Left ventricle myocardium superior (tissue), 1 donor: ENCODE results near the gene BCL3. TPM values are rescaled to one million over a fixed set of nuclear protein-coding genes. Genes with fewer than 3 reads are reported as not detected.
A peak's percentile ranks its signal among the peaks of the same experiment; 100 is the strongest.
"Not testable (repeated sequence)": the region's sequence is repeated elsewhere in the genome, so short reads cannot be mapped to it uniquely, and the experiment has no call there.

Experiments
- ATAC-seq: fragments of 200-7000 bp; cut with Tn5 transposase; one replicate; pipeline ENCODE4 v1.9.1; 2020; ENCODE audit warnings: mild to moderate bottlenecking, moderate library complexity
- DNase-seq: peaks from one replicate; pipeline ENCODE4 v3.0.0-alpha.2; 2020
- intact Hi-C: fragments of 100-400 bp; cut with micrococcal nuclease; formaldehyde crosslinking; loops from one replicate; pipeline ENCODE4 v1.11.0; 2022
- total RNA-seq: library from RNA; stranded (reverse); fragmentation: NEBNext Ultra II Directional; extraction: Animal tissue kit (Norgen Biotek cat#: 25700); gene quantifications from one replicate; pipeline ENCODE4 v1.2.1, GENCODE V29; 2021
- donor health status: DM: no; HTN: yes; CAD: no; lungs with severe emphysema.

Gene BCL3
- total RNA-seq, 1 donor from 2014 or later = 14.5 TPM

- no peak for ATAC-seq
- intact Hi-C loops = loop anchor here (10.0 kb wide), 1 partner anchor 202 kb away; no protein-coding TSS in a partner anchor
Measured at GRCh38 chr19:44776402-44777096, 28.0 kb downstream of the BCL3 start.

GRCh38 chr19:44777715-44778347 is 29.3 kb downstream of the BCL3 start, which contains the start of gene CBLC:
CBLC (plus strand) TSS chr19:44777890; CDS start chr19:44777932, 42 bp downstream.
- no peak for DNase-seq
- intact Hi-C loops = loop anchor here (10.0 kb wide), 1 partner anchor 203 kb away; no protein-coding TSS in a partner anchor
- ATAC-seq = peak; percentile 40

More at GRCh38 chr19:44776402-44777096, 28.0 kb downstream of the BCL3 start:
- DNase-seq = no peak

DNA sequence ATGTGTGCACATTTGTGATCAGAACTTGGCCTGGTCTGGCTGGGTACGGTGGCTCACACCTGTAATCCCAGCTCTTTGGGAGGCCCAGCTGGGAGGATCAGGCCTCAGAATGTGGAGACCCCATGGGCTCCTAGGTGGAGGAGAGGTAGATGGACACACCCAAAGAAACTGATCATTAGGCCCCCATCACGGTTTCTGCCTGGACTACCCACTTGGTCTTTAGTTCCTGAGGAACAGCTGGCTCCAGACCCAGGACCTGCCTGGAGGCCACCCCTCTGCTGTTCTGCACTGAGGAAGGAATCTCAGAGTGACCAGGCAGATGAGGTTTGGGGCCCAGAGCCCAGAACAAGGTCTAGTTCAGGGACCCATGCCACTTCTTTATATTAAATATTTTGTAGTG is 30.6 kb downstream of the BCL3 start:
- intact Hi-C loops = loop anchor here (10.0 kb wide), 1 partner anchor 204 kb away; no protein-coding TSS in a partner anchor
- no peak for ATAC-seq
- DNase-seq = no peak

- DNase-seq, intact Hi-C loops, ATAC-seq: not testable (repeated sequence)
Measured at GRCh38 chr19:44781694-44782093, 33.2 kb downstream of the BCL3 start.

DNA sequence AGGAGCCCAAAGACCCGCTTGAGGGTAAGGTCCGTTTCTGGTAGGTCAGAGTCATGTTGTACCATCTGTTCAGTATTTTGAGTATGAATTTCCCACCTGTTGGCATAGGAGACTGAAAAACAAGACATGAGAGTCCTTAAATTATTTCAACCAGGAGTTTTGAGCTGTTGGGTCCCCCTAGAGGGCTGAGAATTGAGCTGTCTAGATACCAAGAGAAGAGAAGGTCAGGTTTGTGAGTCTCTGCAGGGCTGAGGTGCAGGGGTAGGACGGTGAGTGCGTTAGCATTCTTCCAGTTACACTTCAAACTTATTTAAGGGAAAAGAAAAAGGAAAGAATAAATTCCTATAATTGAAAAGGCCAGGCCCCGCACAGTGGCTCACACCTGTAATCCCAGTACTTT is 34.2 kb downstream of the BCL3 start:
- ATAC-seq (no peak), DNase-seq (no peak)
- intact Hi-C loops = no loop called here

DNA sequence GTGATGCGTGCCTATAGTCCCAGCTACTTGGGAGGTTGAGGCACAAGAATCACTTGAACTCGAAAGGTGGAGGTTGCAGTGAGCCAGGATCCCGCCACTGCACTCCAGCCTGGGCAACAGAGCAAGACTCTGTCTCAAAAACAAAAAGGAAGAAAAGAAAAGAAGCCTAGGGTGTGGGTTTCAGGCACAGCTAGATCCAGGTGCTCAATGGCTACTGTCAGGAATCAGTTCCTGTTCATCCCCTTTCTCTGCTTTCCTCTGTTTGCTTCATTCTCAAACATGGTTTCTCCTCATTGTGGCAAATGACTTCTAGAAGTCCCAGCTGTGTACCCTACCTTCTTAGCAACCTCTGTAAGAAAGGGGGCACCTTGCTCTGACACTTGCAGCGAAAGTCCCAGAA is 35.0 kb downstream of the BCL3 start:
- DNase-seq (no peak), ATAC-seq (no peak)

DNA sequence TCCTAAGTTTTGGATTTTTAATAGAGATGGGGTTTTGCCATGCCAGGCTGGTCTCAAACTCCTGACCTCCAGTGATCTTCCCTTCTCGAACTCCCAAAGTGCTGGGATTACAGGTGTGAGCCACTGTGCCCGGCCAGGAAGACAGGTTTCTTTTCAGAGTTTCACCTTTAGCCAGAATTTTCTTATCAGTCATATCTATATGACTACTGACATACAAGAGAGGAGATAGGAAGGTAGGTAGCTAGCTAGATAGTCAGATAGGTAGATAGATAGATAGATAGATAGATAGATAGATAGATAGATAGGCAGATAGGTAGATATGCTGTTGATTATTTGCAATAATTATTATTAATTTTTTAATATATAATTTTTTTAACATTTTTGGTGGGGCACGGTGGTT is 36.8 kb downstream of the BCL3 start:
- intact Hi-C loops = no loop called here
- DNase-seq (no peak), ATAC-seq (no peak)

More for the DNA sequence above, 35.0 kb downstream of the BCL3 start:
- intact Hi-C loops = no loop called here

DNA sequence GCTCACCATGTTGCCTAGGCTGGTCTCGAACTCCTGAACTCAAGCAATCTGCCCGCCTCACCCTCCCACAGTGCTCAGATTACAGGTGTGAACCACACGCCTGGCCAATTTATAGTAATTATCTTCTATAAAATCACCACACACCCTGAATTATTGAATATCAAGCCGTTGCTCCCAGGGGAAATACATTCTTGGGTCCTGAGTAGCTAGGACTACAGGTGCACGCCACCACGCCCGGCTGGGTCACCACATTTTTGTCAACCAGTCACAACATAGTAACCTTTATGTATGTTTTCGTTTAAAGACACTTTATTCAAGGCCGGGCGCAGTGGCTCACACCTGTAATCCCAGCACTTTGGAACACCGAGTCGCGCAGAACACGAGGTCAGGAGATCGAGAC is 37.5 kb downstream of the BCL3 start:
- ATAC-seq (no peak), DNase-seq (no peak)
- intact Hi-C loops = no loop called here

DNA sequence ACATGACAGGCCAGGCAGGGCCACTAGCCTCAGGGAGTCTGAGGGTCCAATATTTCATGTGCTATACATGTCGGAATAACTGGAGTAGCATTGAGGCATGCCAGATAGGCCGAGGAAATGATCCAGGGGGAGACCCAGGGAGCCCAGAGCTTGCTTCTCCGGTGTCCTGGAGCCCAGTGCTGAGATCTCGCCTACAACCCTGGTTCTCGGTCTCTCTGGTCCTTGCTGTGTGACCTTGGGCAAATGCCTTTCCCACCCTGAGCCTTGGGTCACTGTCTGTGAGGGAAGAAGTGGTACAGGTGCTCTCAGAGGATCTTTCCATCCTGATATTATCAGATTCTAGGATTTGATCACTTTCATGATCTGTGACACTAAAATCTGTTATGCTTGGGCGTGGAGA is 40.5 kb downstream of the BCL3 start:
- intact Hi-C loops = no loop called here
- DNase-seq = no peak
- no peak for ATAC-seq

GRCh38 chr19:44789943-44790483 is 41.5 kb downstream of the BCL3 start:
- intact Hi-C loops = no loop called here
- no peak for DNase-seq
- ATAC-seq = no peak

DNA sequence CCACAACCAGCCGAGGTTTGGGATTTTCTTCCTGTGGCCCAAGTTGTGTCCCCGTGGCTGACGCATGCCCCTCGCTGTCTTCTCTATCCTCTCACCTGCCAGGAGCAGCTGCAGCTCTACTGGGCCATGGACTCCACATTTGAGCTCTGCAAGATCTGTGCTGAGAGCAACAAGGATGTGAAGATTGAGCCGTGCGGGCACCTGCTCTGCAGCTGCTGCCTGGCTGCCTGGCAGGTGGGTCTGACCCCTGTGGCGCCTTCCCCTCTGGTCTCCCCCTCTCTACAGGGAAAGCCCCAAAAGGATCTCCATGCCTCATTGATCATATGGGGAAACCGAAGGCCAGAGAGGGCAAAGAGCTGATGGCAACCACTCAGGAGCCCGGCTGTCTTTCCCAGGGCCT is 43.8 kb downstream of the BCL3 start:
- ATAC-seq = no peak
- DNase-seq = no peak
- intact Hi-C loops = no loop called here

- DNase-seq (no peak), ATAC-seq (no peak)
- intact Hi-C loops = loop anchor here (5.0 kb wide), 1 partner anchor 48 kb away; no protein-coding TSS in a partner anchor
Measured at GRCh38 chr19:44794610-44795009, 46.1 kb downstream of the BCL3 start.

DNA sequence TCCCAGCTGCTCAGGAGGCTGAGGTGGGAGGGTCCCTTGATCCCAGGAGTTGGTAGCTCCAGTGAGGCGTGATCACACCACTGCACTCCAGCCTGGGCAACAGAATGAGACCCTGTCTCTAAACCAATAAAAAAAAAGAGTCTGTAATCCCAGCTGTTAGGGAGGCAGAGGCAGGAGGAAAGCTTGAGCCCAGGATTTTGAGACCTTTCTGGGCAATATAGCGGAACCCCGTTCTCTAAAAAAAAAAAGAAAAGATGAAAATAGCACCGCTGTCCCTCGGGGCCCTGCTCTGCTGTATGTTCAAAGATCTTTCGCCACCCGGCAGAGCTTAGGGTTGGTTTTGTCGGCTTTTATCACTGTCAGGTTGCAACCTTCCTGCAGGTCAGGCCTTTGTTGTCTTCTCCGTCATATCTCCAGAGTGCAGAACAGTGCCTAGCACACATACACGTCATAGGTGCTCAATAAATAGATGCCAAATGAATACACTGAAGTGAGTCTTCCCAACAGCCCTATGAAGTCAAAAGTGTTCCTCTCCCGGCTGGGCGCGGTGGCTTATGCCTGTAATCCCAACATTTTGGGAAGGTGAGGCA is 47.0 kb downstream of the BCL3 start:
- ATAC-seq (no peak), DNase-seq (no peak)
- intact Hi-C loops = loop anchor here (5.0 kb wide), 1 partner anchor 47 kb away; no protein-coding TSS in a partner anchor

DNA sequence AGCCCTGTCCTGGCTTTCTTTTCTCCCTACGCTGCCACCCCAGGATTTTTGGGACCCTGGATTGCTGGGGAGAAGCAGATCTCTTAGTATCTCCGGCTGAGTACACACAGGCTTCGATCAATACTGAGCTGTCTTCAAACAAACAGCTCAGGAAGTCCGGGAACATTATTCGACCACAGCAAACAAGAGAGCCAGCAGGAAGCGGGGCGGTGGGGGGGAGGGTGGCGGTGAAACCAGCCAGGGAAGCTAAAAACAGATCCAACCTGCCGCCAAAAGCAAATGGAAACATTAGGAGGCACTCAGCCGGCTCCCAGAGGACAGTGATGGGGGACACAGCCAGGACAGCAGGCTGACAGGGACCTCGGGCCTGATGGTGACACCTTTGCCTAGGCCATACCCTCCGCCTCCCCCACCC is 48.2 kb downstream of the BCL3 start:
- intact Hi-C loops = loop anchor here (5.0 kb wide), 1 partner anchor 46 kb away; no protein-coding TSS in a partner anchor
- peak; percentile 66 for DNase-seq
- ATAC-seq = peak; percentile 91

DNA sequence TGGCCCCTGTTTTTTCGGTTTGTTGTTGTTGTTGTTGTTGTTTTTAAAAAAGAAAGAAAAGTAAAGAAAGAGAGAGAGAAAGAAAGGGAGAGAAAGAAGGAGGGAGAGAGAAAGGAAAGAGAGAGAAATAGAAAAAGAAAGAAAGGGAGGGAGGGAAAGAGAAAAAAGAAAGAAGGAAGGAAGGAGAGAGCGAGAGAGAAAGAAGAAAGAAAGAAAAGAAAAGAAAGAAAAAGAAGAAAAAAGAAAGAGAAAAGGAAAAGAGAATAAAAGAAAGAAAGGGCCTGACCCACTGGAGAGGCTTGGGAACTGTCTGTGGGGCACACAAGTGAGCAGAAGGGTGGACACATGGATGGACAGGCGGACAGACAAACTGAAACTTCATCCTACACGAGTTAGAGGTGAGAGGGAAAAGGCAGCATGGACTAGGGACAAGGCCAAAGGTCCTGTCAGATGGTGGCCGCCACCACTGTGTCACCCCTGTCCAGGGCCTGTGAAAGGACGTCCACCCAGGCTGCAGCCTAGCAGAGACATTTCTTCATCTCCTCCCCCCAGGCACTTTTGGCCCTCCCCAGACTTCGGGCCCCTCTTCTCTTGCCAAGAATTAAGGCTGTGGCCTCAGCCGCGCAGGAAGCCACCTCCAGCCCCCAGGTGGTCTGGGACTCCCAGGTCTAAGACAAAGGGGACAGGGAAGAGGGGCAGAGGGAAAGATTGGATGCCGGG is 51.3 kb downstream of the BCL3 start:
- intact Hi-C loops = loop anchor here (5.0 kb wide), 1 partner anchor 43 kb away; no protein-coding TSS in a partner anchor
- DNase-seq (no peak), ATAC-seq (no peak)

DNA sequence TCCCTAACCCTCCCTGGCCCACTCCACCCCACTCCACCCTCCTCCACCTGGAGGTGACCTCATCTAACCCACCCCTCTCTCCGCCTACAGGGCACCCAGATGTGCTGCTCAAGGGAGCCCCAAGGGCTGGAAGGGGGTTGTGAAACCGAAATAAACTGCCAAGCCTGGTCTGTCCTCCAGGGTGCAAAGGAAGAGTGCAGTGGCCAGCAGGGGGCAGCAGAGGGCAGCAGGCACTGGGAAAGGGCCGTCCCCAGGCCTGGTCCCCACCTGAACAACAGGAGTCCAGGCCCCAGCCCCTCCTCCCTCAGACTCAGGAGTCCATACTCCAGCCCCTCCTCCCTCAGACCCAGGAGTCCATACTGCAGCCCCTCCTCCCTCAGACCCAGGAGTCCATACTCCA is 52.0 kb downstream of the BCL3 start:
- intact Hi-C loops = no loop called here
- ATAC-seq (peak; percentile 86), DNase-seq (peak; percentile 93)

- ATAC-seq (no peak), DNase-seq (no peak)
- intact Hi-C loops = no loop called here
Measured at GRCh38 chr19:44803442-44804428, 55.2 kb downstream of the BCL3 start.

GRCh38 chr19:44806291-44806690 is 57.8 kb downstream of the BCL3 start:
- no peak for ATAC-seq
- DNase-seq = no peak
- intact Hi-C loops = no loop called here
